CD4-positive, alpha-beta T cell (primary cell): ENCODE results near the gene FCMR. TPM values are rescaled to one million over a fixed set of nuclear protein-coding genes. Genes with fewer than 3 reads are reported as not detected.

Experiments used
- ATAC-seq: fragments of 200-7000 bp; cut with Tn5 transposase; one replicate; pipeline ENCODE4 v1.10.0; 2022; ENCODE audit warnings: mild to moderate bottlenecking; ENCODE audit not compliant: poor library complexity
- CTCF ChIA-PET: fragments of 350-600 bp; sonication (Branson Sonifier 250); formaldehyde crosslinking; loops from one replicate; lab custom pipeline; 2021; ENCODE audit warnings: antibody characterized with exemption, inconsistent platforms; lab: Charles Lee
- POLR2A ChIA-PET: fragments of 350-600 bp; sonication (Branson Sonifier 250); formaldehyde crosslinking; loops from one replicate; lab custom pipeline; 2021; ENCODE audit warnings: antibody characterized with exemption, inconsistent platforms; lab: Charles Lee
- DNase-seq, 14 experiments: peaks; one replicate each; pipeline ENCODE4 v3.0.0-alpha.2; 2013 to 2020; ENCODE audit warnings: mixed read lengths in 2 of 14
- H3K27ac ChIP-seq, 2 donors: one replicate each; pipeline versions ENCODE4 v1.5.1 to v1.7.0; 2013; ENCODE audit warnings: low read length in 2 of 2, low read depth in 1 of 2, mild to moderate bottlenecking in 1 of 2
- H3K27me3 ChIP-seq, 2 experiments: 1 replicate in 1 of 2; 2 replicates in 1 of 2; pipeline versions ENCODE4 v1.6.1 to v1.7.0; 2013; ENCODE audit warnings: low read length in 2 of 2, control low read depth in 1 of 2, mild to moderate bottlenecking in 1 of 2, moderate library complexity in 1 of 2; ENCODE audit not compliant: insufficient read depth in 2 of 2, control insufficient read depth in 1 of 2
- H3K36me3 ChIP-seq: one replicate; pipeline ENCODE4 v1.6.1; 2013; ENCODE audit warnings: low read length, control low read depth; ENCODE audit not compliant: insufficient read depth
- H3K4me1 ChIP-seq: one replicate; pipeline ENCODE4 v1.6.1; 2013; ENCODE audit warnings: low read length, control low read depth; ENCODE audit not compliant: insufficient read depth
- H3K4me3 ChIP-seq: one replicate; pipeline ENCODE4 v1.5.1; 2013; ENCODE audit warnings: mild to moderate bottlenecking, low read length, moderate library complexity
- H3K9me3 ChIP-seq, 2 experiments: 1 replicate in 1 of 2; 2 replicates in 1 of 2; pipeline versions ENCODE4 v1.6.1 to v1.7.0; 2013; ENCODE audit warnings: low read length in 2 of 2, mild to moderate bottlenecking in 2 of 2, control low read depth in 1 of 2, moderate library complexity in 1 of 2; ENCODE audit not compliant: control insufficient read depth in 1 of 2, insufficient read depth in 1 of 2
- H3K27ac Mint-ChIP-seq: one replicate; pipeline ENCODE4 v1.8.0; 2020; ENCODE audit warnings: mixed read lengths
- H3K27me3 Mint-ChIP-seq: one replicate; pipeline ENCODE4 v1.8.0; 2021; ENCODE audit warnings: mixed read lengths
- H3K36me3 Mint-ChIP-seq: one replicate; pipeline ENCODE4 v1.8.0; 2021; ENCODE audit warnings: low read depth, mixed read lengths
- H3K4me1 Mint-ChIP-seq: one replicate; pipeline ENCODE4 v1.8.0; 2021; ENCODE audit warnings: low read depth, mixed read lengths
- H3K4me3 Mint-ChIP-seq: one replicate; pipeline ENCODE4 v1.8.0; 2020; ENCODE audit warnings: mild to moderate bottlenecking, mixed read lengths
- H3K9me3 Mint-ChIP-seq: one replicate; pipeline ENCODE4 v1.8.0; 2020; ENCODE audit warnings: mixed read lengths
- intact Hi-C, 2 experiments: fragments of 100-400 bp; cut with DNase I in 1 of 2; cut with micrococcal nuclease in 1 of 2; formaldehyde crosslinking; loops; one replicate each; pipeline versions ENCODE4 v1.15.1 to v1.9.0; 2023 to 2025; cut with DNase I, micrococcal nuclease
- total RNA-seq, 174 experiments: library from RNA in 2 of 174; stranded (reverse) in 2 of 174; gene quantifications; one replicate each; pipeline ENCODE4 v1.2.3 and lab custom pipeline; 2021 to 2026
- TF ChIP-seq, protein P1 (sequence below): fragments of 200-600 bp; IDR thresholded peaks from one replicate; pipeline ENCODE4 v1.8.0; 2022; ENCODE audit warnings: antibody characterized with exemption, mild to moderate bottlenecking

The FCMR gene
- total RNA-seq, 2 experiments from 2014 or later: 171 to 186 TPM

GRCh38 chr1:206863266-206863665 is 58.5 kb downstream of the FCMR start:
- ChIA-PET POLR2A (no interaction called here), CTCF (interaction anchor here (0.7 to 2.9 kb wide), 2 partner anchors 49 to 129 kb away, joined by 3 to 18 read pairs; no protein-coding TSS in a partner anchor)
- Mint-ChIP-seq H3K9me3 (no peaks in the 10 kb centered on the region), H3K4me3 (no peak overlapping the region), H3K27me3 (peaks cover 12% of the 10 kb centered on the region), H3K4me1 (peaks cover 18% of the 10 kb centered on the region), H3K36me3 (no peaks in the 10 kb centered on the region), H3K27ac (no peak overlapping the region)
- H3K4me1 ChIP-seq: peaks cover 16% of the 10 kb centered on the region
- H3K27me3 ChIP-seq: peaks cover 0 to 2% of the 10 kb centered on the region in 2 experiments
- H3K9me3 ChIP-seq: no peaks in the 10 kb centered on the region
- H3K4me3 ChIP-seq: no peak overlapping the region
- no peak for ATAC-seq
- TF ChIP-seq, protein P1, sequence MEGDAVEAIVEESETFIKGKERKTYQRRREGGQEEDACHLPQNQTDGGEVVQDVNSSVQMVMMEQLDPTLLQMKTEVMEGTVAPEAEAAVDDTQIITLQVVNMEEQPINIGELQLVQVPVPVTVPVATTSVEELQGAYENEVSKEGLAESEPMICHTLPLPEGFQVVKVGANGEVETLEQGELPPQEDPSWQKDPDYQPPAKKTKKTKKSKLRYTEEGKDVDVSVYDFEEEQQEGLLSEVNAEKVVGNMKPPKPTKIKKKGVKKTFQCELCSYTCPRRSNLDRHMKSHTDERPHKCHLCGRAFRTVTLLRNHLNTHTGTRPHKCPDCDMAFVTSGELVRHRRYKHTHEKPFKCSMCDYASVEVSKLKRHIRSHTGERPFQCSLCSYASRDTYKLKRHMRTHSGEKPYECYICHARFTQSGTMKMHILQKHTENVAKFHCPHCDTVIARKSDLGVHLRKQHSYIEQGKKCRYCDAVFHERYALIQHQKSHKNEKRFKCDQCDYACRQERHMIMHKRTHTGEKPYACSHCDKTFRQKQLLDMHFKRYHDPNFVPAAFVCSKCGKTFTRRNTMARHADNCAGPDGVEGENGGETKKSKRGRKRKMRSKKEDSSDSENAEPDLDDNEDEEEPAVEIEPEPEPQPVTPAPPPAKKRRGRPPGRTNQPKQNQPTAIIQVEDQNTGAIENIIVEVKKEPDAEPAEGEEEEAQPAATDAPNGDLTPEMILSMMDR: no peak
- intact Hi-C loops: loop anchor here in 1 of 2 experiments (5.0 kb wide), 1 partner anchor 51 kb away; no protein-coding TSS in a partner anchor
- H3K27ac ChIP-seq: no peak overlapping the region
- no peaks in the 10 kb centered on the region for H3K36me3 ChIP-seq
- DNase-seq: no peak

DNA sequence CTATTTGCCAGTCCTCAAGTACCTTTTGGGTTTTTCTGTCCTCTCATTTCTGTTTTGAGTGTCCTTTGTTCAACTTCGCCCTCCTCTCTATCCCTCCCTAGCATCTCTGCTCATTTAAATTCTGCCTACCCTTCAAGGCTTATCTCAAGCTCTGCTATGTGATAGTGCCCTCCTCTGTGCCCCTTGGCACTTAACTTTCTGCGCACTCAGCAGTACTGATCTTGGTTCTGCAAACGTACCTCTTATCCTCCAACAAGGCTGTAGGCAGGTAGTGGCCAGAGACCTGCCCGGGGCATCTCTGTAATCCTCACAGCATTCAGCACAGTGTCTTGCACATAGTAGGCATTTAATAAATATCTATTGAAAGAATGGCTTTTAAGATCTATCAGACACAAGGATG is 61.6 kb downstream of the FCMR start:
- H3K27me3 ChIP-seq: peaks cover 0 to 2% of the 10 kb centered on the region in 2 experiments
- ChIA-PET POLR2A (interaction anchor here (1.3 to 1.5 kb wide), 6 partner anchors 41 to 105 kb away, joined by 3 to 9 read pairs (median 5); partner anchors contain the start of gene FCMR), CTCF (interaction anchor here (1.3 kb wide), 1 partner anchor 52 kb away, joined by 3 read pairs; no protein-coding TSS in a partner anchor)
- H3K4me1 Mint-ChIP-seq: peaks cover 27% of the 10 kb centered on the region
- H3K27me3 Mint-ChIP-seq: peaks cover 12% of the 10 kb centered on the region
- H3K4me1 ChIP-seq: peaks cover 16% of the 10 kb centered on the region
- H3K9me3 ChIP-seq: no peaks in the 10 kb centered on the region
- no peak overlapping the region for H3K27ac Mint-ChIP-seq
- ATAC-seq (no peak), DNase-seq (no peak)
- H3K4me3 Mint-ChIP-seq: no peak overlapping the region
- H3K9me3 Mint-ChIP-seq: no peaks in the 10 kb centered on the region
- no peaks in the 10 kb centered on the region for H3K36me3 Mint-ChIP-seq
- H3K27ac ChIP-seq: no peak overlapping the region
- TF ChIP-seq, protein P1: no peak
- H3K4me3 ChIP-seq: no peak overlapping the region
- intact Hi-C loops: loop anchor here in 1 of 2 experiments (5.0 kb wide), 1 partner anchor 48 kb away; no protein-coding TSS in a partner anchor
- no peaks in the 10 kb centered on the region for H3K36me3 ChIP-seq

DNA sequence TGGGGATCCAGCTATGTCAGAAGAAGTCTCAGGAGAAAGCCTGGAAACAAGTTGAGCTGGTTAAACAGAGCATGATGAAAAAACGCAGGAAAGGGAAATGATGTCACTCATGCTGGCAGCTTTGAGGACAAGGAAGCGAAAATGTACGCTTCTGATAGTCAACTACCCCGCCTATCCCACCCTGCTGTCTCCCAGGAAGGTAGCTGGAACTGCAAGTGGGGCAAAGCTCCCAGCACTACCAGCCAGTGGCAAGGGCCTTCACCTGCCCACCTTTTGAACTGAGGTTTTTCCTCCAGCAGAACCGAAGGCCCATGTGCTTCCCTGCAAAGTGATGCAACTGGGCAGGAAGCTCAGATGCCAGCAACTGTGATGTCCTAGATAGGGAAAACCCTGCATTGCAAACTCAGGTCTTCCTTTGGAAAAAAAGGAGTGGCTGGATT is 62.6 kb downstream of the FCMR start:
- no peaks in the 10 kb centered on the region for H3K9me3 ChIP-seq
- no peaks in the 10 kb centered on the region for H3K36me3 Mint-ChIP-seq
- TF ChIP-seq, protein P1: no peak
- DNase-seq: peak in 4 of 14 experiments; percentile 20 to 58 (median 50)
- H3K27ac ChIP-seq: no peak overlapping the region
- no peaks in the 10 kb centered on the region for H3K36me3 ChIP-seq
- ATAC-seq: peak; percentile 62
- H3K4me1 Mint-ChIP-seq: peaks cover 22% of the 10 kb centered on the region
- no peaks in the 10 kb centered on the region for H3K9me3 Mint-ChIP-seq
- ChIA-PET POLR2A (interaction anchor here (0.6 to 1.5 kb wide), 13 partner anchors 30 to 125 kb away, joined by 3 to 9 read pairs (median 3); partner anchors contain the start of gene FCMR), CTCF (interaction anchor here (1.4 kb wide), 1 partner anchor 53 kb away, joined by 6 read pairs; no protein-coding TSS in a partner anchor)
- peak overlapping the region; percentile 50 for H3K27ac Mint-ChIP-seq
- H3K4me3 Mint-ChIP-seq: peak overlapping the region; percentile 31
- H3K27me3 Mint-ChIP-seq: peaks cover 8% of the 10 kb centered on the region
- H3K4me3 ChIP-seq: no peak overlapping the region
- H3K27me3 ChIP-seq: peaks cover 0 to 2% of the 10 kb centered on the region in 2 experiments
- intact Hi-C loops: no loop called here
- H3K4me1 ChIP-seq: peaks cover 11% of the 10 kb centered on the region
